HG02943 (cell line): Measurements from ENCODE around the gene PSMB7.

Experiments used
- ATAC-seq: cut with Tn5 transposase; IDR thresholded peaks from one replicate; pipeline ENCODE4 v1.9.1; 2021; ENCODE audit warnings: mild to moderate bottlenecking, low read depth, moderate library complexity; ENCODE audit not compliant: unreplicated experiment

PSMB7 gene

DNA sequence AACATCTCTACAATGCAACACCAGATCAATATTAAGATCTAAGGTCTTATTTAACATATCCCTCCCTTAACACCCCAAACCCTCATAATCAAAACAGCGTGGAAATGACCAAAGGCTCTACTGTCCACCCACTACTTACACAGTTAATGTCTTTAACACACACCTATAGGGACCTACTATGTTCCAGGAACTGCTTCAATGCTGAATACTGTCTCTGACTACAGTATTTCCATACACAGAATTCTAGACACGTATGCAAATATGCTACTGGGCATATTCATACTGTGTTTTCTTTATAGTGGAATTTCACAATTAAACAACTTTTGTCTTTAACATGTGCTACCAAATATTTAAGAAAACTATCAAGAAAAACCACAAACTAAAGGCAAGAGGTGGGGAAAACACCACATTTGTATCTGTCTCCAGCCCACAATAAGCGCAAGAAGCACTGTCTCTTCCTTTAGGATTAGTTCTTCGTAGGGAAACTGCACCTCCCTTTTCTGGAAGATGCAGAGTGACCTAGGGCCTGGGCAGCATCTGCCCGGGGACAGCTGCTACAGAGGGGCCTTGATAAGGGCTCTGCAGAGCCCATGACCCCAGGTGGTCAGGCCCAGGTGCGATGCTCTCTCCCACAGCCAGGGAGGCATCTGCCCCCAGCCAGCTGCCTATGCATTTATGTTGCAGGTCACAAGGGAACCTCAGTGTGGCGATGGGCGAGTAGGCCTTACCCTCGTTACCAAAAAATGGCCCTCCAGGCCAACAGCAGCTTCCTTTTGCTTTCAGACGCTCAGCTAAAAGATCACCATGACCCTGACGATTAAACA lies 55.2 kb downstream of the PSMB7 start:
- ATAC-seq = no peak

DNA sequence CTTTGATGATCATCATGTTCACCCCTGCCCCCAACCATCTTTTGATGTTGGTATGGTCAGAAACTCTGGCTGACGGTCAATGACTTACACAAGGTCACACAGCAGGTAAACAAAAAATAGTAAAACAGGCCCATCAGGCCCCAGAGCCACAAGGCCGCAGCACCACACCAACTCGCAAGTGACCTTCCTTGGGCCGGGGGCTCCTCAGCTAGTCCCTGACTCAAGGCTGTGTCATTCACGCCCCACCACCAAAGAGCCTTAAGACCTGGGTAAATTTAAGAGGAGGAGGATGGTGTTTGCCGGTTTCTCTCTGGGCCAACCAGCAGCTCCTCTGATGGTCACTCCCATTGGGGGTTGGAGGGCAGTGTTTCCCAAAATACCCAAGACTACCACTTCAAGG lies 55.8 kb downstream of the PSMB7 start:
- ATAC-seq = no peak

DNA sequence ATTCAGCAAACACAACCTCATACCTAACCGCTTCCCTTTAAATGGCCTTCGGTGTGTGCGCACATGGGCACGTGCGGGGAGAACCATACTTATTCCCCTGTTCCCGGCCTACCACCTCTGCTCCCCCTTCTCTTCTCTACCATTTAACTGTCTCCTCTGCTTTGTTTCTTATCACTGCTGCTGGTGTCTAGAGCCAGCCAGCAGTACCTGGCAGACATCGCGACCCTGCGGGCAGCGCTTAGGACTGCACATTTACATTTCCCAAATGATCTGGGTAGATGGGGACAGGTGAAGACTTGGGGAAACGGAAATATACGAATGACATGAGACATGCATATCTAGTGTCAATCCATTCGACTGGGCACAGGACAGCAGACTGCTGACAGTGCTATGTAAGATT lies 56.6 kb downstream of the PSMB7 start:
- no peak for ATAC-seq

DNA sequence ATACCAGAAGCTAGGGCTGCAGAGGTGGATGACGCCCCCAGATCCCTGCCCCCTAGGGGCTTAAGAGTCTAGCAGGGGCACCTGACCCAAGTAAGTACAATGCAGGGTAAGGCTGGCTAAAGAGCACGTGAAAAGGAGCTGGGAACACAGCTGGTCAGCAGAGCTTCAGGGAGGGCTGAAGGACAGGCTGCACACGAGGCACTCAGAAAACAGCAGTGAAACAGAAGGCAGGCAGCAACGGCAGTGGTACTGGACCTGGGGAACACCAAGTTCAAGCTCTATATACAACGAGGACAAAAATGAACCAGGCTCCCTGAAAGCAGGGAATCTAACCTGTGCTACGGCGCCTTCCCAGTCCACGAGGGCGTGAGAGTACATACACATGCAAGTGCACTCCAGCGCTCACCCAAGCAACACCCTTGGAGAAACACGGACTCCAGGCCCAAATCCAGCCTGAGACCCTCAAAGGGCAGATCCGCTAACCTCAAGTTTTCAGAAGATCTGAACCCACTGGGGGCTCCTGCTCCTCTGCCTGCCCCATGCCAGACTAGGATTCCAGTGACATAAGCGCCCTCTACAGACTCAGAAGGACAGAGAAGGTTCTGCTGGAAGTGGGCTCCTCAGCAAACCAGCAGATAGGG lies 57.4 kb downstream of the PSMB7 start:
- no peak for ATAC-seq

DNA sequence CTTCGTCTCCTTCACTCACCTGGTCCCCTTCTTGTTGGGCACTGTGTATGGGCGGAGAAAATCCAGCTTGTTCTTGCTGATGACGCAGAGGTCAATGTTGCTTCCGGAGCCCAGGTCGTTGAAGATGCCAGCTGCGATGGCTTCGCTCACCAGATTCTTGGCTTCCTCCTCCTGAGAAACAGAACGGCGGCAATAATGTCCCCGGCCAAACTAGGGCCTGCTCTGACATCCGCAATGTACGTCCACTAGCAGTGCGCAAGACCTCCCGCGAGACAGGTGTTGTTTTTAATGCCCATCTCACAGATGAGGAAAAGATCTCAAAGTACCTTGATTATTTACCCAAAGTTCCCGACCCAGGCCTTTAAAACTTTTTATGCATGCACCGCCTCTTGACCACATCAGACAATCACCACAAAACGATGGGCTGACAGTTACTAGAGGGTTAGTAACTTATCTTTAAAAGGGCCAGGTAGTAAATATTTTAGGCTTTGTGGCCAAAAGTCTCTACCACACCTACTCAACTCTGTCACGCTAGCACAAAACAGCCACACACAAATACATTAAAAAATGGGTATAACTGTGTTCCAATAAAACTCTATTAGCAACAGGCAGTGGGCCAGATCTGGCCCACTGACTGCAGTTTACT lies 58.4 kb downstream of the PSMB7 start:
- ATAC-seq = no peak

DNA sequence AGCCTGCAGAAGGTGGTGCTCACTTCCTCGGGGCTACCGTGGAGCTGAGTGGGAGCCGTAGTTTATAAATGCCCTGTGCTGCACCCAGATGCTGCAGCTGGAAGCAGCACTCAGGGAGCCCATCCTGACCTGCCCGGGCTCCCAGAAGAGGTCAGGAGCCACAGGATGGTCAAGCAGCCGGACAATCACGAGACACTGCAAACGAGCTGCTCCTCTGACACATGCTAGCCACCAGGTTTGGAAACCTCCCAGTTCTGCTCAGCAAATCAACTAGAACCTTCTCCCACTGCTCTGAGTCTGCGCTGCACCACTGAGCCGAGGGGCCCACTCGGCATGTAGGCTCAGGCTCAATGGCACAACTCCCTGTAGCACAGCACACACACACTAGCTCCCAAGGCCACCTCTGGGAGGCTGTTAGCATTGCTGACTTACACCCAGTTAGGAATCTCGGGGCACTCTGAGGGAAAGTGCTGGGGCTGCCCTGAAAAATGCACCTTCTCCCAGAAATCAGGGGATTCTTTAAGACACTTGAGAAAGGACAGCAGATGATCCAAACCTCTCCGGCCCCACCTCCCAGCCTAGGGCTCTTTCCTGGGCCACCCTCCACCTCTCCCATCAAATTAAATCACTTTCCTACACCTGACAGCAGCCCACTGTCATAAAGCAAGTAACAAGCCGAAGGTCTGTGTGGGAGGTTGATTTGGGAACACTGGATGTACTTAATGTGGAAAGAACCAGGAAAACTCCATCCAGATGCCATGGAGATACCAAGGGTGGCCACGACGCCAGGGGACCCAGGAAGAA lies 59.1 kb downstream of the PSMB7 start:
- no peak for ATAC-seq

DNA sequence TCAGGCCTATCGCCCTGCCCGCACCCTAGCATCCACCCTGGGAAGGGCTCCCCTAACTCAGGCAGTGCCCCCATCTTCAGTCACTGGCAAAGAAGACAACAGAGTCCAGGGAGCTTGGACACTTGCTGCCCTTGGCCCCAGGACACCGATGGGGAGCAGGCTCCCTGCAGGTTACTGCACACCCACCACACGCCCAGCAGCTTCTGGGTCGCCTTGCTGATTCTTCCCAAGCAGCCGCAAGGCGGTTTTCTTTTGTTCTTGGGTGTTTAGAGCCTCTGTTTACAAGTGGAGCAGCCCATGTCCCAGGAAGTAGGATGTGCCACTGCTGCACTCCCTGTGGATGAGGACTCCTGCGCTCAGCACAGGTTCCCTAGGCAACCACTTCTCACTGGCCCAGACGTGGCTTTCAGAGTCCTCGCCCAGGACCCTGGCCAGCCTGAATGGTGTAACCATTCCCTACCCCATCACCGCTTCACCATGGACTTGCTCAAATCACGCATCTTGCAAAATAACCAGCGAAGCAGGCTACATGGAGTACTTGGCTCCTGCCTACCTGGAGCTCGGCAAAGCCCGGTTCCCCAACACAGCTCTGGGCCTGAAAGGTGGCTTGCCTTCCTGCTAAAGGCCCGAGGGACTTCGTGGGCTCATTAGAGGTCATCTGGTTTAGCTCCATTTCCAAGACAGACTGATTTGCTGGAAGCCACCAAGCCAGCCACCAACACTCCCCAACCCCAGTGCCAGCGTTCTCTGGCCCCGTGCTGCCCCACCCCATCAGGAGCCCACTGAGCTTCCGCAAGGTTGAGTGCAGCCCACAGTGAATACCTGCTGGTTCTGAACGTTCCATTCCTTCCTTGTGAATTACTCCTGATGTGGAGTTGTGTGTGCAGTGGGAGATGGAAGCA lies 60.0 kb downstream of the PSMB7 start:
- ATAC-seq = no peak

DNA sequence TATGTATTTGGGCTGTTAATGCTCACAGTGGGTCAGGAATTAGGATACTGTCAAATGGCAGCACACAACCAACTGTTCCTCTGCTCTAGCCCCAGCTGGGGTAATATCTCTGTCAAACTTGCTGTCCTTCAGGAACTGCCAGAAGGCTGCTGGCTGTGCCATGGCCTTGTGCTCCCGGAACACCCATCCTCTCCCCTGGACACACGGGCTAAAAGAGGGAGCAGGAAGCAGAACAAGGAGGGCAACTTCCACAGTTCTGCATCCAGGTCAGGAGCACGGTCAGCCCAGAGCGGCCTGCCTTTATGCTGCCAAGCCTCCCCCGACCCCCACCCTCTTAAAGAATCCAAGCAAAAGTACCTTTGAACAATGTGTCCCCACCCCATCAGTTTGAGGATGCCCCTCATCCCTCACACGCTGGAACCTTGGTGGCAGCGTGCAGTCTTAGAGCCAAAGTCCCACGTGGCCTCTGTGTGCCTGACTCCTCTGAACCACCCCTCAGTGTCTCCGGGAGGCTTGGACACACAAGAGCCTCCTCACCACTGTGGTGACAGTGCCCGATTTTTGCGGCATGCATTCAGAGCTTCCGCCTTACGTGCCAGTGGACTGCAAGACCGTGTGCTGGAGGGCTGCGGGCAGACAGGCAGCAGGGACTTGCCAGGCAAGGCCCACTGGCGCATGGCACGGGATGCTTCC lies 60.8 kb downstream of the PSMB7 start:
- ATAC-seq = no peak

DNA sequence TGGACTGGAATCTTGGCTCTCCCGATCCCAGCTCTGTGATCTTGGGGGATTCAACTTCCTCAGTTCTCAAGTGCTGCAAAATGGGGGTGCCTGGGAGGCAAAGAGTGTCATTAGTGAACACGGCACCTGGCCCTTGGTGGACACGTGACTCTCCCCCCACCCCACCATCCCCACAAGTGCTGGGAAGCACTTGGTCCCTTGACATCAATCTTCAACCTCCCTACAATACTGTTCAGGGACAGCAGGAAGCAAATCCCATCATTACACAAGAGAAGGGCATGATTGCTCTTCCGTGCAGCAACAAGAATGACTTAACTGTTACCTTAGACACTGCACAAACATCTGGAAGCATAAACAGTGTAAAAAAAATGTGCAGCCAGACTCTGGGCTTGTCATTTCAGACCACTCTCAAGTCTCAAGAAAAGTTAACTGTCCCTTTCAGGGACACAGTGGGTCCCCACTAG lies 61.4 kb downstream of the PSMB7 start:
- no peak for ATAC-seq

DNA sequence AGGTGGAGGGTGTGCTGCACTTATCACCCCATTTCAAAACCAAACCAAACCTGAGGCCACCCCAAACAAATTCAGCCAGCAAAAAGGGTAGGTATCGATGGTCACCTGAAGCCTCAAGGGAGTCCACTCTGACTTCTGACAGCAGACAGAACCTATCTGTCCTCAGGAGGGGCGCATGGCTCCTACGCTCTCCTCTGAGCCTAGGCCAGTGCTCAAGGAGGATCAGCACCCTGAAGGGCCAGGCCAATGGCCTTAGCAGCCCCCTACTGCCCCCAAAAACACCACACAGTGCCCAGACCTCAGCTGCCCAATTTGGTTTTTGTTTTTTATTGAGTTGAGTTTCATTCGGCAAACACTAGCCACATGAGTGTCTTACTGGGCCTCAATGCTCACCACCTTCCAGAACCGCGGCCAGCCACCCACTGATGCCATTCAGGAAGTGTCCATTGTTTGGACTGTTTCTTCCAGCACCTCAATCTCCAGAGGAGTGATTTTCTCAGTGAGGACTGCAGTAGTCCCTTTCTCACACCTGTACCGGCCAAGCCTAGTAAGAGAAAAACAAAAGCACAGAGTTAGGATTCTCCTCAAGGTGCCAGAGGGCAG lies 62.0 kb downstream of the PSMB7 start:
- ATAC-seq = no peak

DNA sequence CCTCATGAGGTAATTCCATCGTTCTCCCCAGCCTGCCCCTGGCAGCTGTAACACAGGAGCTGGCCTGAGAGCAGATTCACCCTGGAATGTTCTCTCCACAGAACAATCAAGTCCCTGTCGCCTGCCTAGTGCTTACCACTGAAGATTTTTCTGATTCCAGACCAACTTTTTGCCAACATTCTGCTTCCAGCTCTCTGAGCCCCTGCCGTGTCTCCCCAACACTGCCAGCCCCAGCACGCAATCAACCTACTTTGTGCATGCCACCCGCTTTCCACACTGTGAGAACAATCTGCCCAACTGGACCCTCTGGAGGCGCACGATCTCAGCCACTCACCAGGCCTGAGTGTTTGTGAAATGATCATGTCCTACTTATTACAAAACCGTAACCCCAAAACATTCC lies 62.6 kb downstream of the PSMB7 start:
- no peak for ATAC-seq

DNA sequence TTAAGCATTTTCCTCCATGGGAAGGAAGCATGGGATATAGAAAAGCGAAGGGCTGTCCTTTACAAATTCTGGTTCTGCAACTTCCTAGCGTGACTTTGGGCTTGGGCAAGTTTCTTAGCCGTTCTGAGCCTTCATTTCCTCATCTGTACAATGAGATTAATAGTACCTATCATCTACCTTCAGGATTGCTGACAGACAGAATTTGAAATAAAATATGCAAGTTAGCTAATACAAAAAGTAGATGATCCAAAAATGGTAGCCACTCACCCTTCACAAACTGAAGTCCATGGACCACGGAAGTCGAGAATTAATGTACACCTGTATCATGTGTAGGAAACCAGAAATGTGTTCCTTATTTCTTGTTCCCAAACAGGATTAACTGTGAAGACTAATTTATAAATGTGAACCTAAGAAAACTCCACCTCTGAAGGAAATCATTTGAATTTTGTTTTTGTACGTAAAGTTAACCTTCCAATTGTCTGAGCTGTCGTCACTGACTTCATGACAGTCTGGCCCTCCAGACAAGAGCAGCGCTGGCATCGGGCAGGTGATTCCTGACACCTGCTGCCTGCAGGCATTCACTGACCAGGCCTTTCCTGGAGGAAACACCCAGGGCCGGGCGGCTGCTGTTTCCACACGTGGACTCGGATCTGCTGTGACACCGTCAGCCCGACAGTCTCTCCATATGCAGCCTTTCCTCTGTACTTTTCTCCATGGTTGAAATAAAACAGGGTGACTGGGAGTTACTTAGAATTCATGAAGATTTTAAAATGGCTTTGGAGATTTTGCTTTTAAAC lies 63.4 kb downstream of the PSMB7 start:
- no peak for ATAC-seq

DNA sequence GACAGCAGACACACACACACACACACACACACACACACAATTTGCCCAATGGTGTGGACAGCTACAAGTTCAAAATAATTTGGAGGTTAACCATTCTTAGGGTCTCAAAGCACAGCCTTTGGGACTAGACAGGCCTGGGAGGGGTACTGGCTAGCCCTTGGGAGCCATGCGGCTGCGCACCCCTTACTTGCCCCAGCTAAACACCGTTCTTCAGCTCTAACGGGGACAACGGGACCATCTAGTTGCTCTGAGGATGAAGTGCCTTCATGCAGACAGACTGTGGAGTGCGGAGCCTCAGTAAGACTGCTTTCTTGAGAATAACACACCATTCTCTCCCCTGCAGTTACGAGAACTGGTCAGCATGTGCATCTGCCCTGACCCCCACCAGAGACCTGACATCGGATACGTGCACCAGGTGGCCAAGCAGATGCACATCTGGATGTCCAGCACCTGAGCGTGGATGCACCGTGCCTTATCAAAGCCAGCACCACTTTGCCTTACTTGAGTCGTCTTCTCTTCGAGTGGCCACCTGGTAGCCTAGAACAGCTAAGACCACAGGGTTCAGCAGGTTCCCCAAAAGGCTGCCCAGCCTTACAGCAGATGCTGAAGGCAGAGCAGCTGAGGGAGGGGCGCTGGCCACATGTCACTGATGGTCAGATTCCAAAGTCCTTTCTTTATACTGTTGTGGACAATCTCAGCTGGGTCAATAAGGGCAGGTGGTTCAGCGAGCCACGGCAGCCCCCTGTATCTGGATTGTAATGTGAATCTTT lies 64.6 kb downstream of the PSMB7 start:
- ATAC-seq = no peak

DNA sequence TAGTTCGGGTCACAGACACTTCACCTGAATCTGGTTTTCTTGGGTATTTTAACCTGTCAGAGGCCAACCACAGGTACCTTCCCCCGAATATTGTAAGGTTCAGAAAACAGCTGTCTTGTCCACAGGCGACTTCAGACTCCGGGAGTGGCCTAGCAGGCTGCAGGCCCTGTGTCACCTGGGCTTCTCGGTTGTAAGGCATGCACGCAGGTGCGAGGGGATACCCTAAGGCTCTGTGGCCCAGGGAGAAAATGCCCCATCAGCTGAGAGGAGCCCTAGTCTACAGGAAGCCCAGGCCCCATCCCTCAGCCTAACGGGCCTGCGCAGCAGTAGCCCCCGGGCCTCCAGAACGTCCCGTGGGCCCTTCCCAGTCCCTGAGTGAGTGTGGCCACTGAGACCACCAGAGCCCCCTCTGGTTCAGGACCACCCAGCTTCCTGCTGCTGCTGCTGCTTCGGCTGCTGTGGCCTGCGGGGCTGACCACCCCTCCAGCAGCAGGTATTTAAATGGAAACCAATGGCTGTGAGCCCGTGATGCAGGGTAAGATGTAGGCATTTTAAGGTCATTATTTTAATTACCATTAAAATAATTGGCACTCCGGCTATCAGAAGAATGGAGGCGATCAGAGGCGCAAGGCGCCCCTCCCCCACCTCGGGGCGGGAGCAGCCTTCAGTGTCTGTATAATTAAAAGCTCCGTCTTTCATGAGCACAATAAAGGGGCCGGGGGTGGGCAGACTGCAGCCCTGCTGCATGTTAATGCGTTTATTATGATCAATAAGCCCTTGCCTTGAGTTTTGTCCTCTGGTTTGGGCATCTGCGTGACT lies 65.4 kb downstream of the PSMB7 start:
- ATAC-seq = no peak

DNA sequence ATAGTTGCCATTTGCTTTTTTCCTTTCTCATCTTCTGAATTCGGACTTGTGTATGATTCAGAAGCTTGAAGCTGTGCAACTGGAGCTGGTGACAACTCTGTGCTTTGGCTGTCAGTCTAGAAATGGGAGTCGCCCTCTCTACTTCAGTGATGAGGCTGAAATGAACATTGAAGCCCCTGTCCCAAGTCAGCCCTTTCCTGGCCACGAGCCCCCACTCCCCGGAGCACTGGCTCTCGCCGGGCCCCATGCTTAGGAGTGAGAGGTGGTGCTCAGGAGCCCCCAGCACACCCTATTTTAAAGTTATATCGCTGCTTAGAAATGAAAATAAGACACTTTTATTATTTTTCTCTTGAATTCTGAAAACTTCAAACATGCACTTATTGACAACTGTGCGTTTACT lies 66.0 kb downstream of the PSMB7 start:
- no peak for ATAC-seq

DNA sequence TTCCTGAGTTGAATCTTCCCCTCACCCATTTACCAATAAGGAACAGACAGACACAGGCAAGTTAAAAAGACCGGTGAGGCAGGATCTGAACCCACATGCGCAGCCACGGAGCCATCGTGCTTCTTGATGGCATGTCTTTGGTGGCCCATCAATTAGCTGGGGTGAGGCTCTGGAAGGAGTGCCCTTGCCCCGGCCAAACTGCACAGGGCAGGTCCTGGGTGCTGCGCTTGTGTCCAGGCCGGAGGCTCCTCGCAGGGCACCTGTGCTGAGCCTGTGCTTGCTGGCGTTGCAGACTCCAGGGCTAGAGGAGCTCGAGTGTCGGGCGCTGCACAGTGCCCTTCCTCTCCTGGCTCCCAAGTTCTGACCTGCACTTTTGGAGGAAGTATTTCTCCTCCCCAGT lies 66.4 kb downstream of the PSMB7 start:
- no peak for ATAC-seq
